Fibroblast of lung (primary cell): ENCODE results near the gene LASP1.

ENCODE experiments used
- EZH2 ChIP-seq: IDR thresholded peaks from 2 replicates; pipeline ENCODE4 v1.5.1; 2012; ENCODE audit warnings: low read length, control low read depth, mild to moderate bottlenecking; ENCODE audit errors: missing control alignments
- TF ChIP-seq, protein P1 (sequence below), 2 donors: IDR thresholded peaks in 1 of 2; conservative IDR thresholded peaks in 1 of 2; 1 replicate in 1 of 2; 2 replicates in 1 of 2; pipeline ENCODE4 v1.5.1; 2011 to 2012; ENCODE audit warnings: low read length in 2 of 2, control low read depth in 1 of 2, inconsistent platforms in 1 of 2, low read depth in 1 of 2, mild to moderate bottlenecking in 1 of 2

DNA sequence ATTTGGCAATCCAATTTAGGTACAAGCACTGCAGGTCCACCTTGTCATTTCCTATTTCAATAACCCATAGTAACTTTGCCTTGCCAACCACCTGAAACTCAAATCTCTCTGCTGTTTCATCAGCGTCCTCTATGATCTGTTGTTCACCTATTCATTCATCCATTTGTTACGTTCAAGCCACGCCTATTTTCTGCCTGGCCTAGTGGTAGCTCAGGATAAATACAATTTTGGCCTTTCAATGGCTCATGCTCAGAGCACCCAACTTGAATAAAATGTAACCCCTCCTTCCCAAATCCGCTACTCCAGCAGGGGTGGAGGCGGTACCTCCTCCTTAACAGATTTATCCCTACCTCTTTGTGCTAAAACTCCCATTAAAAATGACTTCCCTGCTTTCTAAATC is 100.9 kb downstream of the LASP1 start:
- no peak for TF ChIP-seq EZH2
- TF ChIP-seq, protein P1, sequence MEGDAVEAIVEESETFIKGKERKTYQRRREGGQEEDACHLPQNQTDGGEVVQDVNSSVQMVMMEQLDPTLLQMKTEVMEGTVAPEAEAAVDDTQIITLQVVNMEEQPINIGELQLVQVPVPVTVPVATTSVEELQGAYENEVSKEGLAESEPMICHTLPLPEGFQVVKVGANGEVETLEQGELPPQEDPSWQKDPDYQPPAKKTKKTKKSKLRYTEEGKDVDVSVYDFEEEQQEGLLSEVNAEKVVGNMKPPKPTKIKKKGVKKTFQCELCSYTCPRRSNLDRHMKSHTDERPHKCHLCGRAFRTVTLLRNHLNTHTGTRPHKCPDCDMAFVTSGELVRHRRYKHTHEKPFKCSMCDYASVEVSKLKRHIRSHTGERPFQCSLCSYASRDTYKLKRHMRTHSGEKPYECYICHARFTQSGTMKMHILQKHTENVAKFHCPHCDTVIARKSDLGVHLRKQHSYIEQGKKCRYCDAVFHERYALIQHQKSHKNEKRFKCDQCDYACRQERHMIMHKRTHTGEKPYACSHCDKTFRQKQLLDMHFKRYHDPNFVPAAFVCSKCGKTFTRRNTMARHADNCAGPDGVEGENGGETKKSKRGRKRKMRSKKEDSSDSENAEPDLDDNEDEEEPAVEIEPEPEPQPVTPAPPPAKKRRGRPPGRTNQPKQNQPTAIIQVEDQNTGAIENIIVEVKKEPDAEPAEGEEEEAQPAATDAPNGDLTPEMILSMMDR (conservative IDR thresholded peaks at IDR 0.05 in 1 of 2, IDR thresholded peaks at IDR 0.05 in 1 of 2; ENCODE audit: low read depth in 1 of 2, low read length in 2 of 2) = no peak
